ENCODE measurements around the gene FGFR3.

Gene FGFR3

GRCh38 chr4:1770791-1771231 is 22.3 kb upstream of the FGFR3 start:
- no peak for DNase-seq (ENCODE audit: low spot score)

- DNase-seq (ENCODE audit: low spot score): no peak
These were observed 21.4 kb upstream of the FGFR3 start for GRCh38 chr4:1771555-1772305.

- no peak for DNase-seq (ENCODE audit: low spot score)
These were observed 20.1 kb upstream of the FGFR3 start for GRCh38 chr4:1772853-1773538.

GRCh38 chr4:1773754-1774153 is 19.3 kb upstream of the FGFR3 start:
- DNase-seq (ENCODE audit: low spot score): no peak

- peak; percentile 77 for DNase-seq (ENCODE audit: low spot score)
These were observed 17.2 kb upstream of the FGFR3 start for GRCh38 chr4:1775731-1776500.

- no peak for DNase-seq (ENCODE audit: low spot score)
These were observed 16.5 kb upstream of the FGFR3 start for GRCh38 chr4:1776521-1777161.

GRCh38 chr4:1777822-1778641 is 15.1 kb upstream of the FGFR3 start:
- no peak for DNase-seq (ENCODE audit: low spot score)

GRCh38 chr4:1778642-1779392 is 14.3 kb upstream of the FGFR3 start:
- no peak for DNase-seq (ENCODE audit: low spot score)

GRCh38 chr4:1779588-1780382 is 13.3 kb upstream of the FGFR3 start:
- DNase-seq (ENCODE audit: low spot score): no peak

- no peak for DNase-seq (ENCODE audit: low spot score)
These were observed 12.7 kb upstream of the FGFR3 start for GRCh38 chr4:1780435-1780834.

GRCh38 chr4:1783015-1783414 is 10.1 kb upstream of the FGFR3 start:
- DNase-seq (ENCODE audit: low spot score): no peak

GRCh38 chr4:1783970-1784369 is 9.1 kb upstream of the FGFR3 start:
- no peak for DNase-seq (ENCODE audit: low spot score)

GRCh38 chr4:1784395-1784788 is 8.7 kb upstream of the FGFR3 start:
- no peak for DNase-seq (ENCODE audit: low spot score)

GRCh38 chr4:1784789-1785591 is 8.1 kb upstream of the FGFR3 start:
- DNase-seq (ENCODE audit: low spot score): no peak

GRCh38 chr4:1785592-1785991 is 7.5 kb upstream of the FGFR3 start:
- no peak for DNase-seq (ENCODE audit: low spot score)

GRCh38 chr4:1786544-1787362 is 6.3 kb upstream of the FGFR3 start:
- no peak for DNase-seq (ENCODE audit: low spot score)

GRCh38 chr4:1787411-1788077 is 5.5 kb upstream of the FGFR3 start:
- no peak for DNase-seq (ENCODE audit: low spot score)
